Calu3 (cell line): ENCODE measurements around the gene UFSP2. TPM values are rescaled to one million over a fixed set of nuclear protein-coding genes. Genes with fewer than 3 reads are reported as not detected.

Source experiments
- BruUV-seq: library from RNA; stranded (reverse); fragments of 400-500 nt; replicated peaks from 2 replicates; lab custom pipeline; 2021; lab: Mats Ljungman, UMichigan
- CTCF ChIA-PET: fragments of 300-600 bp; sonication (Branson Sonifier 250); formaldehyde crosslinking; loops from one replicate; lab custom pipeline; 2022; ENCODE audit warnings: antibody characterized with exemption; lab: Charles Lee
- DNase-seq: peaks from one replicate; pipeline ENCODE4 v3.0.0; 2022
- H3K27ac Mint-ChIP-seq: one replicate; pipeline ENCODE4 v1.8.0; 2022; ENCODE audit warnings: mixed read lengths; ENCODE audit not compliant: unreplicated experiment
- H3K27me3 Mint-ChIP-seq: one replicate; pipeline ENCODE4 v1.8.0; 2022; ENCODE audit warnings: mixed read lengths; ENCODE audit not compliant: unreplicated experiment
- H3K36me3 Mint-ChIP-seq: one replicate; pipeline ENCODE4 v1.8.0; 2022; ENCODE audit warnings: mild to moderate bottlenecking, moderate library complexity, mixed read lengths; ENCODE audit not compliant: insufficient read depth, unreplicated experiment
- H3K4me1 Mint-ChIP-seq: one replicate; pipeline ENCODE4 v1.8.0; 2022; ENCODE audit warnings: mild to moderate bottlenecking, low read depth, mixed read lengths; ENCODE audit not compliant: unreplicated experiment
- H3K4me3 Mint-ChIP-seq: one replicate; pipeline ENCODE4 v1.8.0; 2022; ENCODE audit warnings: mild to moderate bottlenecking, low read depth, moderate library complexity, mixed read lengths; ENCODE audit not compliant: unreplicated experiment
- H3K9me3 Mint-ChIP-seq: one replicate; pipeline ENCODE4 v1.8.0; 2022; ENCODE audit warnings: low read depth, mixed read lengths; ENCODE audit not compliant: unreplicated experiment
- CTCF ChIP-seq: fragments of 200-600 bp; IDR thresholded peaks from one replicate; pipeline ENCODE4 v1.8.0; 2022; ENCODE audit warnings: antibody characterized with exemption; ENCODE audit not compliant: unreplicated experiment
- intact Hi-C: fragments of 100-400 bp; cut with micrococcal nuclease; formaldehyde crosslinking; loops from one replicate; pipeline ENCODE4 v1.10.0; 2022; ENCODE audit not compliant: unreplicated experiment
- total RNA-seq: library from RNA; stranded (reverse); gene quantifications from 2 replicates; pipeline ENCODE4 v1.2.3, GENCODE V29; 2022

Gene UFSP2
- total RNA-seq, 1 experiment from 2014 or later = 14.8 TPM

- no peak for TF ChIP-seq CTCF
- DNase-seq = no peak
- Mint-ChIP-seq H3K4me3 (no peak overlapping the region), H3K9me3 (no peaks in the 10 kb centered on the region), H3K27ac (no peak overlapping the region), H3K36me3 (no peaks in the 10 kb centered on the region), H3K27me3 (no peaks in the 10 kb centered on the region), H3K4me1 (peaks cover 7% of the 10 kb centered on the region)
- intact Hi-C loops = no loop called here
- BruUV-seq = no TSS peak
- CTCF ChIA-PET = no interaction called here
These were observed 44.2 kb downstream of the UFSP2 start for GRCh38 chr4:185381288-185382196.

GRCh38 chr4:185380320-185380719, 45.4 kb downstream of the UFSP2 start:
- CTCF ChIA-PET = no interaction called here
- Mint-ChIP-seq H3K27me3 (no peaks in the 10 kb centered on the region), H3K27ac (no peak overlapping the region), H3K9me3 (no peaks in the 10 kb centered on the region), H3K4me3 (no peak overlapping the region), H3K4me1 (peaks cover 7% of the 10 kb centered on the region), H3K36me3 (no peaks in the 10 kb centered on the region)
- intact Hi-C loops = no loop called here
- BruUV-seq = no TSS peak
- DNase-seq = no peak
- TF ChIP-seq CTCF = no peak

GRCh38 chr4:185379326-185380295, 46.2 kb downstream of the UFSP2 start:
- intact Hi-C loops = no loop called here
- Mint-ChIP-seq H3K27me3 (no peaks in the 10 kb centered on the region), H3K9me3 (no peaks in the 10 kb centered on the region), H3K36me3 (no peaks in the 10 kb centered on the region), H3K4me3 (no peak overlapping the region), H3K27ac (no peak overlapping the region), H3K4me1 (peaks cover 7% of the 10 kb centered on the region)
- BruUV-seq = no TSS peak
- TF ChIP-seq CTCF = no peak
- CTCF ChIA-PET = no interaction called here
- no peak for DNase-seq

GRCh38 chr4:185378264-185378663, 47.5 kb downstream of the UFSP2 start:
- Mint-ChIP-seq H3K36me3 (no peaks in the 10 kb centered on the region), H3K4me1 (no peaks in the 10 kb centered on the region), H3K9me3 (no peaks in the 10 kb centered on the region), H3K27ac (no peak overlapping the region), H3K4me3 (no peak overlapping the region), H3K27me3 (no peaks in the 10 kb centered on the region)
- intact Hi-C loops = no loop called here
- BruUV-seq = no TSS peak
- TF ChIP-seq CTCF = no peak
- CTCF ChIA-PET = no interaction called here
- DNase-seq = no peak
